Nephron (organoid): Measurements from ENCODE around the gene SORCS2.
A peak's percentile ranks its signal among the peaks of the same experiment; 100 is the strongest.

Experiments
- H3K27ac Mint-ChIP-seq, 3 experiments: 2 replicates each; pipeline ENCODE4 v1.8.0; 2020; ENCODE audit warnings: mixed read lengths in 3 of 3, mild to moderate bottlenecking in 2 of 3, moderate library complexity in 1 of 3
- H3K27me3 Mint-ChIP-seq: 2 replicates; pipeline ENCODE4 v1.8.0; 2021; ENCODE audit warnings: low read depth, mild to moderate bottlenecking, moderate library complexity, mixed read lengths
- H3K36me3 Mint-ChIP-seq: 2 replicates; pipeline ENCODE4 v1.8.0; 2020; ENCODE audit warnings: low read depth, mixed read lengths
- H3K4me1 Mint-ChIP-seq: 2 replicates; pipeline ENCODE4 v1.8.0; 2020; ENCODE audit warnings: mixed read lengths
- H3K4me3 Mint-ChIP-seq, 3 experiments: 2 replicates each; pipeline ENCODE4 v1.8.0; 2020; ENCODE audit warnings: mild to moderate bottlenecking in 3 of 3, mixed read lengths in 3 of 3, moderate library complexity in 2 of 3
- H3K9me3 Mint-ChIP-seq: 2 replicates; pipeline ENCODE4 v1.8.0; 2020; ENCODE audit warnings: mixed read lengths
- TF ChIP-seq, protein P1 (sequence below), 3 experiments: fragments of 200-600 bp; sonication (generic); IDR thresholded peaks; one replicate each; pipeline ENCODE4 v1.5.0; 2021; ENCODE audit warnings: antibody characterized with exemption in 3 of 3; ENCODE audit not compliant: unreplicated experiment in 3 of 3

Gene SORCS2

DNA sequence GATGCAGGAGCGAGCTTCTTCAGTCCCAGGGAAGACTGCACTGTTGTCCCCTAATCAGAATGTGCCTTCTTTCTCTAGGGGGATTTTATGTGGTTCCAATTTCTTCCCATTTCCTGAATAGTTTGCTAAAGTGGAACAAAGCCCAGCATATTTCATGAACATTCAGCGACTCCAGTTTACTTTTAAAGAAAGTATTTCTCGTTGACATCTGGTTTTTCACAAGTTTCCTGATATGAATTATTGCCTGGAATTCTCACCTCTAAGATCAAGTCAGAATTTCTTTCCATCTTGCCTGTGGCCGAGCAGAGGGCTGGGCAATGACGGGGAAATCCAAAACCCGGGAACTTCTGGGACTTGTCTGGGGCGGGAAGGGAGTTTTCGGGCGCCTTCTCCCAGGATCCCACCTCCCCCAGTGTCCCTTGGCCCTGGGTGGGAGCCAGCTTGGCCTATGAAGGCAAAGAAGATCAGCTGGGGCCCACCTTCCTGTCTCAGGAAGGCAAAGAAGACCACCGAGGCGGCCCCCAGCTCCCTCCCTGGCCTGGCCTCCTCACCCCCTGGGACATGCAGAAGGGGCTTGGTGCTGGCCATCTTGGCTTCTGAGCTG, 15.4 kb downstream of the SORCS2 start:
- Mint-ChIP-seq H3K27me3 (no peaks in the 10 kb centered on the region), H3K36me3 (no peaks in the 10 kb centered on the region), H3K4me1 (peaks cover 60% of the 10 kb centered on the region), H3K27ac (peak overlapping the region; percentile 89 to 99 (median 99)), H3K9me3 (no peaks in the 10 kb centered on the region), H3K4me3 (peak overlapping the region in 2 of 3 experiments; percentile 38 to 70)
- TF ChIP-seq, protein P1, sequence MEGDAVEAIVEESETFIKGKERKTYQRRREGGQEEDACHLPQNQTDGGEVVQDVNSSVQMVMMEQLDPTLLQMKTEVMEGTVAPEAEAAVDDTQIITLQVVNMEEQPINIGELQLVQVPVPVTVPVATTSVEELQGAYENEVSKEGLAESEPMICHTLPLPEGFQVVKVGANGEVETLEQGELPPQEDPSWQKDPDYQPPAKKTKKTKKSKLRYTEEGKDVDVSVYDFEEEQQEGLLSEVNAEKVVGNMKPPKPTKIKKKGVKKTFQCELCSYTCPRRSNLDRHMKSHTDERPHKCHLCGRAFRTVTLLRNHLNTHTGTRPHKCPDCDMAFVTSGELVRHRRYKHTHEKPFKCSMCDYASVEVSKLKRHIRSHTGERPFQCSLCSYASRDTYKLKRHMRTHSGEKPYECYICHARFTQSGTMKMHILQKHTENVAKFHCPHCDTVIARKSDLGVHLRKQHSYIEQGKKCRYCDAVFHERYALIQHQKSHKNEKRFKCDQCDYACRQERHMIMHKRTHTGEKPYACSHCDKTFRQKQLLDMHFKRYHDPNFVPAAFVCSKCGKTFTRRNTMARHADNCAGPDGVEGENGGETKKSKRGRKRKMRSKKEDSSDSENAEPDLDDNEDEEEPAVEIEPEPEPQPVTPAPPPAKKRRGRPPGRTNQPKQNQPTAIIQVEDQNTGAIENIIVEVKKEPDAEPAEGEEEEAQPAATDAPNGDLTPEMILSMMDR (IDR thresholded peaks at IDR 0.05; ENCODE audit: unreplicated experiment in 3 of 3): no peak

DNA sequence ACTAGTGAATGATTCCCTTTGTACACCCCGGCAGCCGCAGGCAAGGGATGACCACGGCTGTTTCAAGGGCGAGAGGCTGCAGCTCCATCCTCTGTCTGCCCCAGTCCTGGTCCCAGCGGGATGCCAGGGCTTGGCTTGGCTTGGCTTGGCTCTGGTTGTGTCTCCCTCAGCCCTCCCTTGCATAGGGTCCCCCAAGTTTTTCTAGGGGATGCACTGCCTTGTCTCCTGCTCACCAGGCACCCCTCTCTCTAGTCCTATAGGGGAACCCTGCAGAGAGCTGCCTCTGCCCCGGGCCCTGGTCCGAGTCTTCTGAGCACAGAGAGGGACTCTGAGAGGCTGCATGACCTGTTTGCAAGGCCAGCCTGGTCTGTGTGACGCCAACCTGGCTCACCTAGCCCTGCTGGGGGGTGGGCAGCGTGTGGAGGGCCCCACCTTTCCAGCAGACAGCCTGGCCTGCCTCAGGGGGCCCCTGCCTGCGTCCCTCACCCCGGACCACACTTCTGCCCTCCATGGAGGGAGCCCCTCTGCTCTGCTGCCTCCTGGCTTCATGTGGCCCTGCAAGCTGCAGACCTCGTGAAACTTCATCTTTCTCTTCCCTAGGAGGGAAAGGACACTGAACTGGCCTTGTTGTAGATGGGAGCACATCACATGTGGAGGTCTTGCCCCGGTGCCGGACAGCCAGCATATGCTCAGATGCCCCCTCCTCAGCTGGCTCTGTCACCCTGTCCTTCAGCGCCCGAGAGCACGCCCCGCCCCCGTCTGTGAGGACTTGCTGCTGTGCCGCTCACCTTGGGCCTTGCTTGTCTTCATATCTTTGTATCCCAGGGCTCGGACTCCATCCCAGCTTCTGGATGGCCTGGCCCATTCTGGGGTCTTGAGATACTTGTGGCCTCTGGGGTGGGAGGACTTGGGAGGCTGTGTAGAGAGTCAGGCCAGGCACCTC, 16.4 kb downstream of the SORCS2 start:
- Mint-ChIP-seq H3K27ac (peak overlapping the region in 2 of 3 experiments; percentile 67 to 99), H3K36me3 (peaks cover 3% of the 10 kb centered on the region), H3K4me1 (peaks cover 57% of the 10 kb centered on the region), H3K27me3 (no peaks in the 10 kb centered on the region), H3K4me3 (no peak overlapping the region), H3K9me3 (no peaks in the 10 kb centered on the region)
- TF ChIP-seq, protein P1 (IDR thresholded peaks at IDR 0.05; ENCODE audit: unreplicated experiment in 3 of 3): no peak

DNA sequence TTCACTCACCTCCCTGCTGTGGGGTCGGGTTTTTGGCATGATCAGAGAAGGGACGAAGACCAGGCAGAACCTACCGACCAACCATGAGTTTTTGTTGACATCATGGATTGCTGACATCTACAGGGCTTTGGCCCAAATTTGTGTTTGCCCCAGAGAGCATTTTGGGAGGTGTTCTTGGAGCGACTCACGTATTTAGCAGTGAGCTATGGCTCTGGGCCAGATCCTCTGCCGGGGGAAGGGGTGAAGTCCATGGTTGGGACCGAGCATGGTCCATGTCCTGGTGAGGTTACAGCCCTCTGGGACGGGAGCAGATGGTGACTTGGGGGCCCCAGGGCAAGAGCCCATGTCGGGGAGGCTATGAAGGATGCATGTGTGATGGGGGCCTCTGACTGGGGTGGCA, 17.4 kb downstream of the SORCS2 start:
- Mint-ChIP-seq H3K9me3 (no peaks in the 10 kb centered on the region), H3K4me3 (peak overlapping the region in 2 of 3 experiments; percentile 3 to 34), H3K36me3 (peaks cover 3% of the 10 kb centered on the region), H3K4me1 (peaks cover 57% of the 10 kb centered on the region), H3K27ac (peak overlapping the region in 2 of 3 experiments; percentile 56 to 99), H3K27me3 (no peaks in the 10 kb centered on the region)
- TF ChIP-seq, protein P1 (IDR thresholded peaks at IDR 0.05; ENCODE audit: unreplicated experiment in 3 of 3): no peak

DNA sequence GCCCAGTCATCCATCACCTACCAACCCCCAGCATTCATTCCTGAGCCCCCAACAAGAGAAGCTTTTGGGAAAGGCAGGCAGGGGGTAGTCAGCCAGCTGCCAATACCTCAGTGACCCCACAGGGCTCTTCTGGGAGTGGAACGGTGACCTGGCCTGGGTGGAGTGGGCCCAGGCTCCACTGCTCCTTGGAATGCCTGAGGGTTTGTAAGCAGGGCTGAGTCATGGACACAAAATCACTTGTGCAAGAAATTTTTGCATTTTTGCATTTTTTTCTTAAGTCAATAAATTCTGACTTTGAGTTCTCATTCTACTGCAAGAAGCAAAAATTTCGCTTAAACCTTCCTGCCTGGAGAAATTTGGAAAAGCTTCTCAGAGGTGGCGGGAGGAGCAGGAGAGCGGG, 18.5 kb downstream of the SORCS2 start:
- TF ChIP-seq, protein P1 (IDR thresholded peaks at IDR 0.05; ENCODE audit: unreplicated experiment in 3 of 3): no peak
- Mint-ChIP-seq H3K27me3 (no peaks in the 10 kb centered on the region), H3K9me3 (peaks cover under 1% of the 10 kb centered on the region), H3K36me3 (peaks cover 3% of the 10 kb centered on the region), H3K27ac (peak overlapping the region in 2 of 3 experiments; percentile 20 to 99), H3K4me3 (no peak overlapping the region), H3K4me1 (peaks cover 48% of the 10 kb centered on the region)

DNA sequence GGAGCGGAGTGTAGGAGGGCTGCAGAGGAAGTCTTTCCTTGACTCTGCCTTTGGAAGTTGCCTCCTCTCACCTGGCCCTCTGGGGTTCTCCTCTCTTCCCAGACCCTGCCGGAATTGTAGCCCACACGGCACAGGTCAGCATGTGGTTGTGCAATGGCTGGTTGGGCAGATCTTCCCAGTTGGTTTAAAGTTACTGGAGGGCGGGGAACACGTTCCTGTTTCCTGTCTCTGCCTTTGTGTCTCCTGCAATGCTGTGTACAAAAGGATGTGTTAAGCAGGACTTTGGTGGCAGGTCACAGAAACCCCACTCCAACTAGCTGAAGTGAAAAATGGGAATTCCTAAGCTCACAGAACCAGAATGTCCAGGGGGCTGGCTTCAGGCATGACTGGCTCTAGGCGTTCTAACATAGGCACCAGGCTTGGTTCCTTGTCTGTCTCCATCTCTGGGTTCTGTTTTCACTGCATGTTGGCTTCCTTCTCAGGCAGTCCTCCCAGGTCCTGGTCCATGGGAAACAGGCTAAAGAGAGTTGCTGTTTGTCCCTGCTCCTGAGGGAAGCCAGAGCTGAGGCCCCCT, 19.9 kb downstream of the SORCS2 start:
- H3K27me3 Mint-ChIP-seq: peaks cover 3% of the 10 kb centered on the region
- peaks cover 42% of the 10 kb centered on the region for H3K4me1 Mint-ChIP-seq
- peak overlapping the region in 2 of 3 experiments; percentile 17 to 45 for H3K27ac Mint-ChIP-seq
- TF ChIP-seq, protein P1 (IDR thresholded peaks at IDR 0.05; ENCODE audit: unreplicated experiment in 3 of 3): no peak
- H3K9me3 Mint-ChIP-seq: peaks cover 4% of the 10 kb centered on the region
- H3K36me3 Mint-ChIP-seq: peaks cover 10% of the 10 kb centered on the region
- no peak overlapping the region for H3K4me3 Mint-ChIP-seq
